ENCODE results near the gene CLMN. TPM values are rescaled to one million over a fixed set of nuclear protein-coding genes. Genes with fewer than 3 reads are reported as not detected.
A peak's percentile ranks its signal among the peaks of the same experiment; 100 is the strongest.

CLMN gene
- total and polyA plus RNA-seq, 5 donors from 2014 or later = 0.17 to 0.90 TPM; not detected in 3

- peaks cover 0 to 2% (median 0%) of the 10 kb centered on the region in 7 donors for H3K9me3 Mint-ChIP-seq
Measured at GRCh38 chr14:95273001-95273978, 46.4 kb downstream of the CLMN start.

GRCh38 chr14:95272057-95272456 lies 47.7 kb downstream of the CLMN start:
- ATAC-seq (ENCODE audit: low read depth in 2 of 2) (no peak), DNase-seq (no peak)
- no peaks in the 10 kb centered on the region for H3K9me3 ChIP-seq (ENCODE audit: control insufficient read depth in 2 of 2, low read length in 2 of 2)
- peaks cover 2% of the 10 kb centered on the region for H3K4me1 ChIP-seq (ENCODE audit: control insufficient read depth, insufficient read depth, low read length, poor library complexity, severe bottlenecking)
- H3K4me3 ChIP-seq (ENCODE audit: low read depth, low read length) = no peak overlapping the region
- Mint-ChIP-seq H3K36me3 (no peaks in the 10 kb centered on the region), H3K9me3 (peaks cover 0 to 2% (median 0%) of the 10 kb centered on the region in 7 donors), H3K27me3 (peaks cover 9% of the 10 kb centered on the region), H3K4me3 (no peak overlapping the region), H3K4me1 (peaks cover 0 to 6% (median 1%) of the 10 kb centered on the region in 4 donors), H3K27ac (no peak overlapping the region)
- no peak overlapping the region for H3K27ac ChIP-seq (ENCODE audit: insufficient read depth, low read length, poor library complexity, severe bottlenecking)
- no peaks in the 10 kb centered on the region for H3K27me3 ChIP-seq (ENCODE audit: control insufficient read depth, insufficient read depth, low read length)
- H3K36me3 ChIP-seq (ENCODE audit: control insufficient read depth, insufficient read depth, low read length) = no peaks in the 10 kb centered on the region

More at GRCh38 chr14:95273001-95273978, 46.4 kb downstream of the CLMN start:
- Mint-ChIP-seq H3K4me1 (no peaks in the 10 kb centered on the region), H3K36me3 (no peaks in the 10 kb centered on the region), H3K4me3 (no peak overlapping the region), H3K27ac (no peak overlapping the region), H3K27me3 (peaks cover 4% of the 10 kb centered on the region)
- no peaks in the 10 kb centered on the region for H3K27me3 ChIP-seq (ENCODE audit: control insufficient read depth, insufficient read depth, low read length)
- no peak for ATAC-seq (ENCODE audit: low read depth in 2 of 2)
- no peak overlapping the region for H3K27ac ChIP-seq (ENCODE audit: insufficient read depth, low read length, poor library complexity, severe bottlenecking)
- no peaks in the 10 kb centered on the region for H3K9me3 ChIP-seq (ENCODE audit: control insufficient read depth in 2 of 2, low read length in 2 of 2)
- H3K36me3 ChIP-seq (ENCODE audit: control insufficient read depth, insufficient read depth, low read length) = no peaks in the 10 kb centered on the region
- H3K4me3 ChIP-seq (ENCODE audit: low read depth, low read length) = no peak overlapping the region
- no peaks in the 10 kb centered on the region for H3K4me1 ChIP-seq (ENCODE audit: control insufficient read depth, insufficient read depth, low read length, poor library complexity, severe bottlenecking)
- DNase-seq = no peak

- Histone ChIP-seq H3K9me3 (ENCODE audit: control insufficient read depth in 2 of 2, low read length in 2 of 2) (no peaks in the 10 kb centered on the region), H3K27me3 (ENCODE audit: control insufficient read depth, insufficient read depth, low read length) (no peaks in the 10 kb centered on the region), H3K36me3 (ENCODE audit: control insufficient read depth, insufficient read depth, low read length) (no peaks in the 10 kb centered on the region), H3K27ac (ENCODE audit: insufficient read depth, low read length, poor library complexity, severe bottlenecking) (no peak overlapping the region), H3K4me1 (ENCODE audit: control insufficient read depth, insufficient read depth, low read length, poor library complexity, severe bottlenecking) (peaks cover 3% of the 10 kb centered on the region), H3K4me3 (ENCODE audit: low read depth, low read length) (no peak overlapping the region)
- Mint-ChIP-seq H3K4me3 (no peak overlapping the region), H3K27me3 (peaks cover 15% of the 10 kb centered on the region), H3K36me3 (no peaks in the 10 kb centered on the region), H3K27ac (no peak overlapping the region), H3K9me3 (peaks cover 0 to 4% (median 0%) of the 10 kb centered on the region in 7 donors), H3K4me1 (peaks cover 0 to 12% (median 9%) of the 10 kb centered on the region in 4 donors)
- DNase-seq (no peak), ATAC-seq (ENCODE audit: low read depth in 2 of 2) (no peak)
Measured at GRCh38 chr14:95270203-95270602, 49.5 kb downstream of the CLMN start.

GRCh38 chr14:95269493-95269892 lies 50.2 kb downstream of the CLMN start:
- no peaks in the 10 kb centered on the region for H3K9me3 ChIP-seq (ENCODE audit: control insufficient read depth in 2 of 2, low read length in 2 of 2)
- no peaks in the 10 kb centered on the region for H3K36me3 ChIP-seq (ENCODE audit: control insufficient read depth, insufficient read depth, low read length)
- Mint-ChIP-seq H3K36me3 (no peaks in the 10 kb centered on the region), H3K4me3 (no peak overlapping the region), H3K9me3 (peaks cover 0 to 4% (median 0%) of the 10 kb centered on the region in 7 donors), H3K27ac (no peak overlapping the region), H3K4me1 (peaks cover 0 to 12% (median 9%) of the 10 kb centered on the region in 4 donors), H3K27me3 (peaks cover 16% of the 10 kb centered on the region)
- H3K4me1 ChIP-seq (ENCODE audit: control insufficient read depth, insufficient read depth, low read length, poor library complexity, severe bottlenecking) = peaks cover 3% of the 10 kb centered on the region
- no peak overlapping the region for H3K27ac ChIP-seq (ENCODE audit: insufficient read depth, low read length, poor library complexity, severe bottlenecking)
- ATAC-seq (ENCODE audit: low read depth in 2 of 2) = no peak
- H3K4me3 ChIP-seq (ENCODE audit: low read depth, low read length) = no peak overlapping the region
- no peaks in the 10 kb centered on the region for H3K27me3 ChIP-seq (ENCODE audit: control insufficient read depth, insufficient read depth, low read length)
- DNase-seq = no peak

DNA sequence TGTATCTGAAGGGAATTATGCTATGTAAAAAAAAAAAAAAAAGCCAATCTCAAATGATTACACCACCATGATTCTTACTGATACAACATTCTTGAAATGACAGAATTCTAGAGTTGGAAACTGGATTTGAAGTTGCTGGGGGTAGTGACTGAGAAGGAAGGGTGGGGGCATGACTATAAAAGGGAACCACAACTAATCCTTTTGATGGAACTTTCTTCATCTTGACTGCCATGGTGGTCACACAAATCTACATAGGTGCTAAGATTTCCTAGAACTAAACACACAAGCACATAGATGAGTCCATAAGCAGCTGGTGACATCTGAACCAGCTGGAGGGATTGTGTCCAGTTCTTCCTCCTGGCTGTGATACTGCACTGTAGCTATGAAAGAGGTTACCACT lies 51.4 kb downstream of the CLMN start:
- no peaks in the 10 kb centered on the region for H3K27me3 ChIP-seq (ENCODE audit: control insufficient read depth, insufficient read depth, low read length)
- H3K4me3 Mint-ChIP-seq = no peak overlapping the region
- H3K36me3 ChIP-seq (ENCODE audit: control insufficient read depth, insufficient read depth, low read length) = no peaks in the 10 kb centered on the region
- peaks cover 0 to 4% (median 0%) of the 10 kb centered on the region in 7 donors for H3K9me3 Mint-ChIP-seq
- no peaks in the 10 kb centered on the region for H3K9me3 ChIP-seq (ENCODE audit: control insufficient read depth in 2 of 2, low read length in 2 of 2)
- peaks cover 3% of the 10 kb centered on the region for H3K4me1 ChIP-seq (ENCODE audit: control insufficient read depth, insufficient read depth, low read length, poor library complexity, severe bottlenecking)
- H3K27me3 Mint-ChIP-seq = peaks cover 16% of the 10 kb centered on the region
- ATAC-seq (ENCODE audit: low read depth in 2 of 2) = no peak
- DNase-seq = no peak
- H3K4me3 ChIP-seq (ENCODE audit: low read depth, low read length) = no peak overlapping the region
- no peak overlapping the region for H3K27ac ChIP-seq (ENCODE audit: insufficient read depth, low read length, poor library complexity, severe bottlenecking)
- H3K4me1 Mint-ChIP-seq = peaks cover 0 to 12% (median 9%) of the 10 kb centered on the region in 4 donors
- H3K27ac Mint-ChIP-seq = no peak overlapping the region
- H3K36me3 Mint-ChIP-seq = no peaks in the 10 kb centered on the region

- no peak for ATAC-seq (ENCODE audit: low read depth in 2 of 2)
- peak overlapping the region in 1 of 3 donors; percentile 65 for H3K27ac Mint-ChIP-seq
- H3K4me3 Mint-ChIP-seq = no peak overlapping the region
Measured at GRCh38 chr14:95267306-95267705, 52.4 kb downstream of the CLMN start.

DNA sequence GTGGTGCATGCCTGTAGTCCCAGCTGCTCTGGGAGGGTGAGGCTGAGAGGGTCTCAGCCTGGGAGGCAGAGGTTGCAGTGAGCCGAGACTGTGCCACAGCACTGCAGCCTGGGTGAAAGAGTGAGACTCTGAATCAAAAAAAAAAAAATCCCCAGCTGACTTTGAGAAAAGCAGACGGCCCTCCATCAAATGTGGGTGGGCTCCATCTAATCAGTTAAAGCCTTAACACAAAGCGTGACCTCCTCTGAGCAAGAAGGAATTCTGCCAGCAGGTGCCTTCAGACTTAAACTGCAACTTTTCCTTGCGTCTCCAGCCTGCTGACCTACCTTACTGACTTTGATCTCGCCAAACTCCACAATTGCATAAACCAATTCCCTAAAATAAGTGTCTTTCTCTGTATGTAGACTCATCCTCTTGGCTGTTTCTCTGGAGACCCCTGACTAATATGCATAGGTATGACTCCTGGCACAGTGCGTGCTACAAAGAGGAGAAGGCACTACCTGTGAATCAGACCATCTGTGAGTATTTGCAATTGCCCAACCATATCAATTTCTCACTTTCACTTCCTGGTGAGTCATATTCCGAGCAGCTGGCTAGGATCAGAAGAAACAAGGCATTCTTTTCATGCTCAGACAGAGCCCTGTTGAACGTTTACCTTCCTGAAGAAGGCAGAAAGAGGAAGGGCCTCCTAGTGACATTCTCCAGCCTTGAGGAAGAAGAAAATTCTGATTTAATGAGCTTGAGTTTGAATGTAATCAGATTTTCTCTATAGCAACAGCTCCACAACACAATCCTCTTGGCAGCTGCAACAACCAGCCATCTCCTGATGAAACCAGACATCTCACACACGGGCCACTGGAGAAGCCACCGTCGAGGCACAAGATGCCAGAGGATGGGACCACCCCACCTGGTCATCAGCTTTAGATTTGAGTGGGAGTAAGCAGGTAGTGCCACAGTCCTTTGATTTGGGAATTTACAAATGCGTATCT lies 54.3 kb downstream of the CLMN start:
- H3K4me1 ChIP-seq (ENCODE audit: control insufficient read depth, insufficient read depth, low read length, poor library complexity, severe bottlenecking) = peaks cover 3% of the 10 kb centered on the region
- ATAC-seq (ENCODE audit: low read depth in 2 of 2) (peak; percentile 80 to 81), DNase-seq (peak in 1 of 3 donors; percentile 59)
- no peaks in the 10 kb centered on the region for H3K9me3 ChIP-seq (ENCODE audit: control insufficient read depth in 2 of 2, low read length in 2 of 2)
- H3K4me3 ChIP-seq (ENCODE audit: low read depth, low read length) = no peak overlapping the region
- H3K27me3 ChIP-seq (ENCODE audit: control insufficient read depth, insufficient read depth, low read length) = no peaks in the 10 kb centered on the region
- peaks cover 13% of the 10 kb centered on the region for H3K27me3 Mint-ChIP-seq
- peaks cover 0 to 4% (median 0%) of the 10 kb centered on the region in 7 donors for H3K9me3 Mint-ChIP-seq
- H3K27ac Mint-ChIP-seq = no peak overlapping the region
- H3K36me3 Mint-ChIP-seq = no peaks in the 10 kb centered on the region
- no peak overlapping the region for H3K4me3 Mint-ChIP-seq
- H3K36me3 ChIP-seq (ENCODE audit: control insufficient read depth, insufficient read depth, low read length) = no peaks in the 10 kb centered on the region
- H3K27ac ChIP-seq (ENCODE audit: insufficient read depth, low read length, poor library complexity, severe bottlenecking) = no peak overlapping the region
- peaks cover 0 to 12% (median 9%) of the 10 kb centered on the region in 4 donors for H3K4me1 Mint-ChIP-seq

More at GRCh38 chr14:95267306-95267705, 52.4 kb downstream of the CLMN start:
- Histone ChIP-seq H3K27ac (ENCODE audit: insufficient read depth, low read length, poor library complexity, severe bottlenecking) (no peak overlapping the region), H3K4me1 (ENCODE audit: control insufficient read depth, insufficient read depth, low read length, poor library complexity, severe bottlenecking) (peaks cover 3% of the 10 kb centered on the region), H3K27me3 (ENCODE audit: control insufficient read depth, insufficient read depth, low read length) (no peaks in the 10 kb centered on the region), H3K9me3 (ENCODE audit: control insufficient read depth in 2 of 2, low read length in 2 of 2) (no peaks in the 10 kb centered on the region), H3K36me3 (ENCODE audit: control insufficient read depth, insufficient read depth, low read length) (no peaks in the 10 kb centered on the region), H3K4me3 (ENCODE audit: low read depth, low read length) (no peak overlapping the region)
- Mint-ChIP-seq H3K4me1 (peaks cover 0 to 12% (median 9%) of the 10 kb centered on the region in 4 donors), H3K36me3 (no peaks in the 10 kb centered on the region), H3K27me3 (peaks cover 16% of the 10 kb centered on the region), H3K9me3 (peaks cover 0 to 4% (median 0%) of the 10 kb centered on the region in 7 donors)
- peak in 1 of 3 donors; percentile 44 for DNase-seq

All from CD4-positive, CD25-positive, alpha-beta regulatory T cell (primary cell).